GM18526 (cell line): ENCODE measurements around the gene PIK3CD.

Experiments
- POLR2A ChIP-seq: IDR thresholded peaks from 3 replicates; pipeline ENCODE4 v1.6.1; 2011; ENCODE audit not compliant: insufficient read length; ENCODE audit errors: extremely low read depth

Gene PIK3CD

DNA sequence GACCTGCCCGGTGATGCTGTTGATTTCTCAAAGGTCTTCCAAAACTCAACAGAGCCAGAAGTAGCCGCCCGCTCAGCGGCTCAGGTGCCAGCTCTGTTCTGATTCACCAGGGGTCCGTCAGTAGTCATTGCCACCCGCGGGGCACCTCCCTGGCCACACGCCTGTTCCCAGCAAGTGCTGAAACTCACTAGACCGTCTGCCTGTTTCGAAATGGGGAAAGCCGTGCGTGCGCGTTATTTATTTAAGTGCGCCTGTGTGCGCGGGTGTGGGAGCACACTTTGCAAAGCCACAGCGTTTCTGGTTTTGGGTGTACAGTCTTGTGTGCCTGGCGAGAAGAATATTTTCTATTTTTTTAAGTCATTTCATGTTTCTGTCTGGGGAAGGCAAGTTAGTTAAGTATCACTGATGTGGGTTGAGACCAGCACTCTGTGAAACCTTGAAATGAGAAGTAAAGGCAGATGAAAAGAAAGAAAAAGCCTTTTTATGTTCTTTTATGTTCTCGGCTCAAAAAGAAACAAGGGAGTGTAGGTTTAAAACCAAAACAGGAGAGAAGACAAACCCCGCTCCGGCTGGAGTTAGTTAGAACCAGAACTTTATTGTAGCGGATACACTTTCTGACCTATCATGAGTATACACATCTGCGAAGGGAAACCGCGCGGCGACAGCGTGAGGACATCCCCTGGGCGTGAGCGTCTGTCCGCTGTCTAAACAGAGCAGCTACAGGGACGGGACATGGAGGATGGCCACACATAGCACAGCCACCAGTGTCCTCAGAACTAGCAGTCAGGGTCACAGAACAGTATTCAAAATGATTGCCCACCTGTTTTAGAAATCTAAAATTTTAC lies 77.1 kb downstream of the PIK3CD start:
- TF ChIP-seq POLR2A = no peak

DNA sequence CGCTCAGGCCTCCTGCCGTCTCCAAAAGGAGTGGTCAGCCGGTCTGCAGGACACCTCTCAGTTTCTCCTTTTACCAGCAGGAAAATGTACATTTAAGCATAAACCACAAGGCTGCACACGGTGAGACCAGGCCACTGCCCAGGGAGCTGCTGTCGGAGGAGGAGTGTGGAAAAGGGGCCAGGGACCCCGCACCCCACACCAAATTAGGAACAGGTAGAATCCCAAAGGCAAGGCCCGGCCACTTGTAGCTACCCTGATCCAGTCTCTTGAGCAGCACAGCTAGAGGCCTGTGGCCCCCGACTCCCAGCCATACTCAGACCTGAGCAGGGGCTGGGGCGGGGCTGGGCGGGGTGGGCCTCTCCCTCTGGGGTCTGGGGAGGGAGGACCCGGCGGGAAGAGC lies 78.0 kb downstream of the PIK3CD start:
- TF ChIP-seq POLR2A = no peak

DNA sequence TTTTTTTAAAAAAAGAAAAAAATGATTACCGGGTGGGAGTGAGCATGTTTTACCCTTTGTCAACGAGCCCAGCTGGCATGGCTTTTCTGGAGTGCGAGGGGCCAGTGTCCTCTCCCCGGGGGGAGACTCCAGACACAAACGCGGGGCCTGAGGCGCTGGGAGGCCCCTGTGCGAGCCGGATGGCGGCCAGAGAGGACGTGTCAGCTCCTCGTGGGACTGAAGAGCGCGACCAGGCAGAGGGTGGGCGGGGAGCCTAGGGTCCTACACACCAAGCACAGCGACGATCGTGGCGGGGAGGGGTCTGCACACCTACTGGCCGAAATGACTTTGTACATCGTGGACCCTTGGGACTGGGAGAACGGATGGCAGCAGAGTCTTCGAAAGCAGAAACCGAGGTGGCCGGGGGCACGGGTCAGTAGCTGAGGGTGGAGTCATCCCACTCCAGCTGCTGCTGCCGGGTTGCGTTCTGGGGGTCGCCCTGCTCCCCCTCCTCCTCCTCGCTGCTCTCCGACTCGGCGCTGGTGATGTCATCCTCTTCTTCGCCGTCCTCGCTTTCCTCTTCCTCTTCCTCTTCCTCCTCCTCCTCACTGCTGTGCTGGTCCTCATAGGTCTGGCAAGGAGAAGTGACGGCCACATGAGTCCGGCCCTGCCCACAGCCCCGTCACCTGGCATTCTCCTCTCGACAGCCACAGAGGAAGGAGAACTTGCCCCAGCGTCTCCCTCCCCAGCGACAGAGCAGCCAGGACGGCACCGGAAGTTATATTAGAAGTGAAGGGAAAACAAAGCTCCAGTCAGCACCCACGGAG lies 78.8 kb downstream of the PIK3CD start:
- TF ChIP-seq POLR2A = no peak

DNA sequence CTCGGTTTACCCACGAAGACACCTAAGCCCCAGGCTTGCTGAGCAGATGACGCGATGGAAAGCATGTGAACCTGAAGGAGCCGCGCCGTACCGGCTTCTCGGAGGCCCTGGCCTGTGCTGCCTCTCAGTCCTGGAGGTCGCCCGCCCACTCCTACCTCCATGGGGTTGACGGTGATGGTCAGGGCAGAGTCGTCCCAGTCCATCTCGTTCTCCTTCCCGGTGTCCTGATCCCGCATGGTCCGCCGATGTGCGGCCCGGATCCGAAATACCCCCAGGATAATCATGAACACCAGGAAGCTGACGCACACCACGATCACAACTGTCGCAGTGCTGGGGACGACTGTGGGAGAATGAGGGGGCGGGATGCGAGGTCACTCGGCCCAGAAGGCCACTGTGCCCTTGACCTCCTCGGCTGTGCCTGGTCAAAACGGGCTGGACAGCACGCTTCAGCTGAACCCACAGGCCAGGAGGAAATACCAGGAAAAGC lies 79.6 kb downstream of the PIK3CD start:
- TF ChIP-seq POLR2A = no peak

DNA sequence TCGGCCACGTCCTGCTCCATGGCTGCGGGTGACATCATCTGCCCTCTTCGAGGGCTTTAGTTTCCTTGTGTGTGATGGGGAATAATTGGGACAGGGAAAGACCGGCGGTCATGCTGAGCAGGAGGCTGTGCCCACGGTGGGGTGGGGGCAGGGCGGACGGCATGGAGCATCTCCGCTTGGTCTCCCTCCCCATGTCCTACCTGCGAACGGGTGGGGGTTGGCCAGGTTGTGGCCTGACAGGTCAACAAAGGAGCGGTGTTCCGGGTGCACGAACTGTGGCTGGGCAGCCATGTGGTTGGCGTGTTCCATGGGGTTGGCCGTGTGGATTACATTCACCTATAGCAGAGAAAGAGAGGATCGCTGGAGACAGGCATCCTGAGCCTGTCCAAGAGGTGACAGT lies 80.0 kb downstream of the PIK3CD start:
- no peak for TF ChIP-seq POLR2A

DNA sequence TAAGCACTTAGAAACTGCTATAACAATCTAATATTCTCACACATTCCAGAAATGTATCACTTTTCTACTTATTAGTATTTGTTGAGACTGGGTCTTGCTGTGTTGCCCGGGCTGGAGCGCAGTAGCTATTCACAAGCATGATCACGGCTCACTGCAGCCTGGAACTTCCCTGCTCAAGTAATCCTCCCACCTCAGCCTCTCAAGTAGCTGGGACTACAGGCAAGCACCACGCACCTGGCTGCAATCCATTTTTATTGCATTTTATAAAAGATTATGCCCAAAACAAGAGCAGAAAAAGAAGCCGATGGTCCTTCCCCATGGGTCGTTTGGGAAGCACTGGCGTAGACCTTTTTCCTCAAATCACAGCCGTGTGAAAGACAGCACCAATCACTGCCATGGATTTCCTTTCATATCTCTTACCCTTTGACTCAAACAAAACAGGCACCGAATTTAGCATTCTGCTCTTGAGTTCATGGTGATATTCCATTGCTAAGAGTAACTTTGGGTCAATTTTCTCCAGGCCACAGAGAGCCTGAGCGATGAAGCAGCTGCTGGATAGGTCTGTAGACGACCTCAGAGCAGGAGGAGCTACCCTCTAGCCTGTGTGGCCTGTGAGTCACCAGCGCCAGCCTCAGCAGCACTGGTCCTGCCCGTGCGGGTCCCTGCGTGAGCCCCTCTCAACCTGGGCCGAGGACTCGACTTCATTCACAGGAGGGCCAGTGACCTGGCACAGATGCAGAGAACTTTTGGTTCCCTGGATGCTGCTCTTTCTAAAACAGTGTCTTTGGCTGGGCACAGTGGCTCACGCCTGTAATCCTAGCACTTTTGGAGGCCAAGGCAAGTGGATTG lies 80.8 kb downstream of the PIK3CD start:
- TF ChIP-seq POLR2A = no peak

DNA sequence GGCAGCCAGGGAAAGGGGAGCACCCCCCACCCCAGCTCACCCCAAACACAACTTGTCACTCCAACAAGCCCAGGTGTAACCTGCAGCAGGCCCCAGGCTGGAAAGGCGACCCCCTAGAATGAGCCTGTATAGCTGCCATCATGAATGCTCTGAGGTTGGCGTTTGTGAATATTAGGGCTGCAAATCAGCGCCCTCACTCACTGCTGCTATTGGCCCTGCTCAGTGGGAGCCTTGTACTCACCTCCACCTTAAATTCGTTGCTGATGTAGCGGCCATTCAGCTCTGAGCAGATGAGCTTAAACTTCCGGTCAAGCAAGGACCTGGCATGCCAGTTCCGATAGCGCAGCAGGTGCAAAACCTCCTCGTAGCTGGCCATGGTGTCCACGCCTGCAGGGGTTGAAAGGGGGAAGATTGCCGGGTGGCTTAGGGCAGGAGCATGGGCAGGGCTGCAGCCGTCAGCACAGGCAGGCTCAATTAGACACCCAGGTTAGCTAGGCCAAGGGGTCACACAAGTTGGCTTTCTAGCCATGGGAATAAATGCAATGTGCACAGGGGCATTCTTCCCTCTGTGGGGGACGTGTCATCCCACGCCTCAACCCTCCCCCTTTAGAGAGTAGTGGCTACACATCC lies 81.7 kb downstream of the PIK3CD start:
- TF ChIP-seq POLR2A = no peak

DNA sequence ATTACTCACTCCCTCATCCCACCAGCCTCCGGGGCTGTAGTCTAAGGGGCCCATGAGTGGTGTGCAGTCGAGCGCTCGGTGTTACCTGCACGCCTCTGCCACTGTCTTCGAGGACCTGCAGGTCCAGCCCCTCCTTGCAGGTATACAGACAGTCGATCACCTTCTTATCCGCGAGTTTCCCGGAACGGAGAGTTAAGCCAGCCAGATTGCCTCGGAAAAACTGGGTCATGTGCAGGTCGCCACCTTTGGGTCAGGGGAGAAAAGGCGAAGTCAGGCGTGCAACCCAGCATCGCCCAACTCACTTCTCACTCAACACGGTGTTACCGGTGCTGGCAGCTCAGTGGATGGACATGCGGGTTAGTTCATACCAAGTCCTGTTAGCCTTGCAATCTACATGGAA lies 84.3 kb downstream of the PIK3CD start:
- TF ChIP-seq POLR2A = no peak

DNA sequence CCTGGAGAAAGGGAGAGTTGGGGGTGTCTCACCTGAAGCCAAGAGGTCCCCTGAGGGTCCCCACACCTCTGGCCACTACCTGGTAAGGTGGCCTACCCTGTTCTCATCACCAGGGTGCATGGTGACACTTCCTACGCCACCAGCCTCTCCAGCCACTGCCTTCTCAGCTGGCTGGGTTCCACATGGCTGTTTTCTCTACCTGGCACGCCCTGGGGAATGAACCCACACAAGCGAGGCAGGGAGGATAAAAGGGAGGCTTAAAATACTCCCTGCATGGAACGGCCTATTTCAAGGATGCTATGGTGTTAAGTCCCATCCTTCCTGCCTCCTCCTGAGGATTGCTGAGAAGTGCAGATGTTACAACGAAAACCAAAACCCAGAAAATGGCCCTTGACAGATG lies 84.7 kb downstream of the PIK3CD start:
- no peak for TF ChIP-seq POLR2A

DNA sequence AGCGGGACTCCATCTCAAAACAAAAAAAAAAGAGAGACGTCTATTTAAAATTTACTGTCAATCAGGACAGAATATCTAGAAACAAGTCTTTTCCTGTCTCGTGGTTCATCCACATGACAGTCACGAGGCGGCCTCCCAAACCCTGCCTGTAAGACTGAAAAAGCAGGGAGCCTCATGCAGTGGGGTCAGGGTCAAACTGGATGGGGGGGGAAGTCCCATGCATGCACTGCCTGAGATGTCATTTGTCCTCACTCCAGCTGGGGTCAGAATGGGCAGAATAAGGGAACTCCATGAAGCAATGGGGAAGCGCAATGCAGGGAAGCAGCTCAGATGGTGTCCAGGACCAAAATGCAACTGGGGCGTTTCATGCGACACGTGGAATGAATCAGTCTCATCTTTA lies 85.5 kb downstream of the PIK3CD start:
- no peak for TF ChIP-seq POLR2A

DNA sequence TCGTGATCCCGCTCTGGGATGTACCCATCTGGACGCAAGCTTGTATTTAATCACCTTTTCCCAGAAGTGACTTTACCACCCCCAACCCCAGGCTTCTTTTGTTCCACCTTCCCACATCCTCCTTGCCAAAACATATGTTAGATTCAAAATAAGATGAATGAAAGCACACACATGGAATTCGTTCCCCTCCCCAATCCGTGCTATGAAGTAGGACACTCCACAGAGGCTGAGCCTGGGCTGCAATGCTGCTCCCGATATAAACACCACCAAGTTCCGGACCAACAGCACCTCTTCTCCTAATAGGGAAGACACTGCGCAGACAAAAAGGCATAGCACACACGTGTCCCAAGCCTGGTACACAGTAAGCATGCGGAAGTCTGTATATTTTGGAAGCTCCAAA lies 86.1 kb downstream of the PIK3CD start:
- TF ChIP-seq POLR2A = no peak

DNA sequence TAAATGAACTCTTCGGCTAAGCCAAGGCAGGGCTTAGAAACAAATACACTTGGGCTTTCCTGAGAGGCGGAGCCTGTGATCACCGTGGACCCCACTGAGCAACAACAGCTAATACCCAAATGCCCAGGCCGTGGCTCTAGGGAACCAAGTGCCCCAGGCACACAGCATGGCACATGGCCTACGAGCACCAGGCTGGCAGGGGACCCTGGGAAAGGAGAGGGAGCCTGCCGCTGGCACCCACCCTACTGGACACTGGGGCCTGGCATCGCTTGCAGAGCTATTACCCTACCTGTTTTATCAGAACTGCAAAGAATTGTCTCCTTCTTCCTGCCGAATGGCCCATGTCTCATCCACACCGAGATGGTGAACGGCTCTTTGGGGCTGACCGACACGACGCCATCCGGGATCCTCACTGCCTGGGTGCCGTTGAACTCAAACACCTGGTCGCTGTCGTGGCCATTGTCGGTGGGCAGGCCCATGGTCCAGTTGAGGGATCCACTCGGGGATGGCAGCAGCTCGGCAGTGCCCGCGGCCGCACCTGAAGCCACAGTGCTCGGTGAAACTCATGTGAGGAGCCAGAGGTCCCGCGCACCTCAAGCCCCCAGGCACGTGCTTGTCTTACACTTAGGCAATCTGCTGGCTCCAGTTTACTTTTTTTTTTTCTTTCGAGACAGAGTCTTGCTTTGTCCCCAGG lies 92.7 kb downstream of the PIK3CD start:
- TF ChIP-seq POLR2A = no peak

DNA sequence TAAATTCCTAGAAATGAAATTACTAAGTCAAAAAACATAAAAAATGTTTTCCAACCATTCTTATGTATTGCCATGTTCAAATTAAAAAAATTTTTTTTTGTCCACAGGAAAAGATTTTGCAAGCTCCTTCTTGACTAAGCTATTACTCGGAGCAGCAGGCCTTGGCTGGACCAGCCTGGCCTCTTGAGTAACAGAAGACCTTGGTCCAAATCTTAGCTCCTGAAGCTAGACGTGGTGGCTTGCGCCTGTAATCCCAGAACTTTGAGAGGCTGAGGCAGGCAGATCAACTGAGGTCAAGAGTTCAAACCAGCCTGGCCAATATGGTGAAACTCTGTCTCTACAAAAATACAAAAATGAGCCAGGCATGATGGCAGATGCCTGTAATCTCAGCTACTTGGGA lies 94.7 kb downstream of the PIK3CD start:
- no peak for TF ChIP-seq POLR2A

DNA sequence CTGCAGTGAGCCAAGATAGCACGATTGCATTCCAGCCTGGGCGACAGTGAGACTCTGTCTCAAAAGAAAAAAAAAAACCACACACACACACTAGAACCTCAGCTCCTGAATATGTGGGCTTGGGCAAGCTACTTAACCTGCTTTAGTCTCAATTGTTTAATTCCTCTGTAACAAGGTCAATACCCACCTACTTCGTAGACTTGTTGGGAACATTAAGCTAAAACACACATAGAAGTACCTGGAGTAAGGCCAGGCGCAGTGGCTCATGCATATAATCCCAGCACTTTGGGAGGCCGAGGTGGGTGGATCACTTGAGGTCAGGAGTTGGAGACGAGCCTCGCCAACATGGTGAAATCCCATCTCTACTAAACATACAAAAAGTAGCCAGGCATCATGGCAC lies 95.1 kb downstream of the PIK3CD start:
- no peak for TF ChIP-seq POLR2A
